T1000 (cell line): ENCODE results near the gene CHIA.

Experiments used
- DNase-seq: peaks from one replicate; lab custom pipeline; 2025; ENCODE audit warnings: mixed read lengths; lab: John Stamatoyannopoulos, UW

CHIA gene

GRCh38 chr1:111366256-111366655, 75.6 kb downstream of the CHIA start:
- DNase-seq = no peak

GRCh38 chr1:111369177-111369576, 78.5 kb downstream of the CHIA start:
- DNase-seq = no peak

- DNase-seq = no peak
Observed at GRCh38 chr1:111369645-111370044, 79.0 kb downstream of the CHIA start.
